RWPE1 (cell line): ENCODE results near the gene SLC25A39.
A peak's percentile ranks its signal among the peaks of the same experiment; 100 is the strongest.
"Not testable (repeated sequence)": the region's sequence is repeated elsewhere in the genome, so short reads cannot be mapped to it uniquely, and the experiment has no call there.

Experiments
- CTCF ChIA-PET: fragments of 350-600 bp; sonication (Branson Sonifier 250); formaldehyde crosslinking; extraction: SDS; loops from one replicate; lab custom pipeline; 2021; lab: Yijun Ruan, JAX
- POLR2A ChIA-PET: fragments of 400-600 bp; formaldehyde crosslinking; extraction: SDS; loops from one replicate; lab custom pipeline; 2020; ENCODE audit warnings: antibody characterized with exemption; ENCODE audit not compliant: low non-redundant PET; lab: Yijun Ruan, JAX
- DNase-seq: peaks from one replicate; pipeline ENCODE4 v3.0.0; 2012; ENCODE audit warnings: low spot score
- H3K27ac ChIP-seq: fragments of 450-650 bp; 2 replicates; pipeline ENCODE4 v1.5.1; 2017
- CTCF ChIP-seq: fragments of 450-650 bp; conservative IDR thresholded peaks from 2 replicates; pipeline ENCODE4 v1.5.1; 2017; ENCODE audit warnings: low read depth, mild to moderate bottlenecking

The SLC25A39 gene, protein sequence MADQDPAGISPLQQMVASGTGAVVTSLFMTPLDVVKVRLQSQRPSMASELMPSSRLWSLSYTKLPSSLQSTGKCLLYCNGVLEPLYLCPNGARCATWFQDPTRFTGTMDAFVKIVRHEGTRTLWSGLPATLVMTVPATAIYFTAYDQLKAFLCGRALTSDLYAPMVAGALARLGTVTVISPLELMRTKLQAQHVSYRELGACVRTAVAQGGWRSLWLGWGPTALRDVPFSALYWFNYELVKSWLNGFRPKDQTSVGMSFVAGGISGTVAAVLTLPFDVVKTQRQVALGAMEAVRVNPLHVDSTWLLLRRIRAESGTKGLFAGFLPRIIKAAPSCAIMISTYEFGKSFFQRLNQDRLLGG

GRCh38 chr17:44324571-44325275 lies at the start of gene SLC25A39:
SLC25A39 (minus strand) TSS chr17:44324823; CDS start chr17:44323562, 1,261 bp downstream.
- peak; percentile 88 for DNase-seq
- TF ChIP-seq CTCF = no peak
- ChIA-PET CTCF (interaction anchor here (0.6 to 1.0 kb wide), 3 partner anchors 26 to 106 kb away, joined by 3 to 5 read pairs (median 3); no protein-coding TSS in a partner anchor), POLR2A (interaction anchor here (0.5 to 1.0 kb wide), 4 partner anchors 100 to 138 kb away, joined by 3 to 4 read pairs (median 4); partner anchors contain the start of gene TMUB2)
- peak within 1 kb of the TSS; percentile 99 for H3K27ac ChIP-seq

DNA sequence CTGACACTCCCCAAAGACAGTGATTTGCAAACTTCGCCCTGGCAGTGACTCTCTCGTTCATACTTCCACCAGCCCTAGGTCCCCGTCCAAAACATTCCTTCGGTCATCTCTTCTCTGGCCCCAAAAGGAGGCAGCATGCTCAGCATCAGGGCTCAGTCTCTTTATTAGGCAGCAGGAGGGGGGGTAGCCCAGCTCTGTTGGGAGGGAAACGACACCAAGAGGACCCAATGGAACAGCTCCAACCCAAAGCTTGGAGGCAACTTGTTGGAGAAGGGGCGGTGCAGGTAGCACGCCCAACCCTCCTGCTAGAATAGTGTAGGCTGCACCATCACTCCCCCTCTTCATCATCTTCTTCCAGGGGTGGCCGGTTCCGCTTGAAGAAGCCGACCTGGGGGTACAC lies 47.4 kb upstream of the SLC25A39 start:
- no peak for DNase-seq
- no peak overlapping the region for H3K27ac ChIP-seq
- TF ChIP-seq CTCF = no peak
- POLR2A ChIA-PET = no interaction called here
- CTCF ChIA-PET = interaction anchor here (0.7 kb wide), 1 partner anchor 9 kb away, joined by 3 read pairs; the partner anchor contains the start of gene FAM171A2

- POLR2A ChIA-PET, DNase-seq, CTCF ChIA-PET, H3K27ac ChIP-seq: not testable (repeated sequence)
Measured at GRCh38 chr17:44369414-44370023, 44.9 kb upstream of the SLC25A39 start.

- H3K27ac ChIP-seq, POLR2A ChIA-PET, DNase-seq, CTCF ChIA-PET: not testable (repeated sequence)
Measured at GRCh38 chr17:44368391-44369243, 44.0 kb upstream of the SLC25A39 start.

DNA sequence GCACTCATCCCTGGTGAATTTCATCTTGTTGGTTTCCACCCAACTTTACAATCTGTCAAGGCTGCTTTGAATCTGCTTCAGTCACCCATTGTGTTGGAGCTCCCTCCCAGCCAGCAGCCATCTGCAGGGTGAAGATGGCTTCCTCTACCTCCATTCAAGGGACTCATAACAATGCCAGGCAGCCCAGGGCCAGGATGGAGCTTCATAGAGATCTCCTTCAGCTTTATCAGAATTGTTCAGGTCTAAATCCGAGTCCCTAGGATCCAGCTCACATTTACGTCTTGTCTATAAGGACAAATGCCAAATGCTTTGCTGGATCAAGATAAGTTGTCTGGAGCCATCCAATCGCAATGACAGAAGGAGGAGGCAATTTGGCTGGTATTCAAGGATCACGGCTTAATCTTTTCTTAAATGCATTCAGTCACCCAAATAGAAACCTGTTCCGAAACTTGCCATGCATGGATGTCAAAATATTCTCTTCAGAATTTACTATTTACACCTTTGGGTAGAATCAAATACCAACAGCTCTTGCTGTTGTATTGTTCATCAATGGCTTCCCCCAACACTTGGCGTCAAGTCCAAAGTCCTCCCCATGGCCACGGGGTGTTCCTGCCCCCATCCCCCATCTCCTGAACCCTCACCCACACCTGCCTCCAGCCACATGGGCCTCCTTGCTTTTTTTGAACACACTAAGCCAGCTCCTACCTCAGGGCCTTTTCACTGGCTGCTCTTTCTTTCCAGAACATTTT lies 42.8 kb upstream of the SLC25A39 start:
- POLR2A ChIA-PET = no interaction called here
- no peak overlapping the region for H3K27ac ChIP-seq
- DNase-seq = no peak
- TF ChIP-seq CTCF = no peak
- CTCF ChIA-PET = interaction anchor here (0.5 kb wide), 1 partner anchor 267 kb away, joined by 6 read pairs; no protein-coding TSS in a partner anchor

- POLR2A ChIA-PET, H3K27ac ChIP-seq, DNase-seq, CTCF ChIA-PET: not testable (repeated sequence)
Measured at GRCh38 chr17:44365051-44365450, 40.4 kb upstream of the SLC25A39 start.

- DNase-seq = peak; percentile 56
- TF ChIP-seq CTCF = peak; percentile 94
- CTCF ChIA-PET = interaction anchor here (0.6 to 1.9 kb wide), 14 partner anchors 8 to 417 kb away, joined by 3 to 19 read pairs (median 4); no protein-coding TSS in a partner anchor
- H3K27ac ChIP-seq = peak within 1 kb of the TSS; percentile 38
- POLR2A ChIA-PET = no interaction called here
Measured at GRCh38 chr17:44363613-44364159, 39.1 kb upstream of the SLC25A39 start, which contains the start of gene FAM171A2. FAM171A2 (minus strand) TSS chr17:44363853; CDS start chr17:44363714, 139 bp downstream.
